Measurements from ENCODE around the gene BICC1. TPM values are rescaled to one million over a fixed set of nuclear protein-coding genes. Genes with fewer than 3 reads are reported as not detected.

The BICC1 gene
- total RNA-seq, 4 donors from 2014 or later, result 28.8 to 39.0 (median 30.5) TPM

DNA sequence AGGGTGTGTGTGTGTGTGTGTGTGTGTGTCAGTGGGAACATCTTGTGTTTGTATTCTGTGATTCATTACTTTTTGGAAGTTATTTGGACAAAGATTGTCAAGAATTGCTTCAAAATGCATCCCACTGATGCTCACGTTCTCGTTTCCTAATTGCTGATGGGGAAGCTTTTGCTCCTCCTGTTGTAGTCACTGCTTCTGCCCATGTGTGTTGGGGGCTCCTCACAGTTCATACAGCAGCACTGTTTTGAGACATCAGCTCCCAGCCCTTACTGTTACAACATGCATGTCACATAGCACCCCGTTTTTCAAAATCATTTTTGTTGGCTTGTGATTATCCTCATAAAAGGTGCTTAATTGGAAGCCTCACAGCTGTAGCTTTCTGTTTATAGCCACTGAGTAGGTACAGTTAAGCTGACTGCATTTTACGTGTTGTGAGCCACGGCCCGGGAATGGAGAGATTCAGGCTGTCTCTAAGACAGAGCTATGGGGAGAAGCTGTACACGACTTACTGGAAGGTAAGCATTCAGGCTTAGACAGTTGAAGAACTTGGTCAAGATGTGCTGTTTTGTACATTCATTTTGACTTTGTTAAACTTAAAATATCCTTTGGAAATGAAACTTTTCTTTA, 87.4 kb downstream of the BICC1 start:
- Histone ChIP-seq H3K36me3 (no peaks in the 10 kb centered on the region), H3K27me3 (no peaks in the 10 kb centered on the region), H3K9me3 (peaks cover 0 to 26% (median 2%) of the 10 kb centered on the region in 4 donors), H3K27ac (no peak overlapping the region), H3K4me3 (no peak overlapping the region), H3K4me1 (no peaks in the 10 kb centered on the region)
- WGBS, 2 donors, result 76 to 86% methylated on average over 7 of the region's 7 CpGs
- DNase-seq (ENCODE audit: low spot score in 2 of 2), result no peak
- no peak for TF ChIP-seq EP300 (IDR thresholded peaks at IDR 0.05)

DNA sequence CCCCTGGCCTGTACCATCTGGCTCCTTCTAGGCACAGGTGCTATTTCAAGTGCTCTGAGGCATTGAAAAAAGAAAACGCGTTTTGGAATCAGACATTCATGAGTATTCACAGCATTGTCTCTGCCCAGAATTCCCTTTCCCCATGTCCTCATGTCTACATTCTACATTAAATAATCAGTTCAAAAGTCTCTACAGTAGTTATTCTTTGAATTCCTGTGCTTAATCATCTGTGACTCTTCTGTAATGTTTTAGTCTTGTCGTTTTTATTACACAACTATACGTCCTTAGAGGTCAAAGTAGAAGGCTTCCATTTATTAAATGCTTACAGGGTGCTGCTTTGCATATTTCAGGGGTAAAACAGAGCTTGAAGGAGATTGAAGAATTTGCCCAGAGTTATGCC, 95.7 kb downstream of the BICC1 start:
- Histone ChIP-seq H3K36me3 (peaks cover 0 to 4% (median 0%) of the 10 kb centered on the region in 3 donors), H3K27me3 (no peaks in the 10 kb centered on the region), H3K4me1 (peaks cover 0 to 14% (median 0%) of the 10 kb centered on the region in 4 donors), H3K9me3 (no peaks in the 10 kb centered on the region), H3K27ac (no peak overlapping the region), H3K4me3 (no peak overlapping the region)
- DNase-seq (ENCODE audit: low spot score in 2 of 2), result no peak
- 52 to 60% methylated on average over 4 of the region's 4 CpGs for WGBS, 2 donors
- TF ChIP-seq, protein P1, sequence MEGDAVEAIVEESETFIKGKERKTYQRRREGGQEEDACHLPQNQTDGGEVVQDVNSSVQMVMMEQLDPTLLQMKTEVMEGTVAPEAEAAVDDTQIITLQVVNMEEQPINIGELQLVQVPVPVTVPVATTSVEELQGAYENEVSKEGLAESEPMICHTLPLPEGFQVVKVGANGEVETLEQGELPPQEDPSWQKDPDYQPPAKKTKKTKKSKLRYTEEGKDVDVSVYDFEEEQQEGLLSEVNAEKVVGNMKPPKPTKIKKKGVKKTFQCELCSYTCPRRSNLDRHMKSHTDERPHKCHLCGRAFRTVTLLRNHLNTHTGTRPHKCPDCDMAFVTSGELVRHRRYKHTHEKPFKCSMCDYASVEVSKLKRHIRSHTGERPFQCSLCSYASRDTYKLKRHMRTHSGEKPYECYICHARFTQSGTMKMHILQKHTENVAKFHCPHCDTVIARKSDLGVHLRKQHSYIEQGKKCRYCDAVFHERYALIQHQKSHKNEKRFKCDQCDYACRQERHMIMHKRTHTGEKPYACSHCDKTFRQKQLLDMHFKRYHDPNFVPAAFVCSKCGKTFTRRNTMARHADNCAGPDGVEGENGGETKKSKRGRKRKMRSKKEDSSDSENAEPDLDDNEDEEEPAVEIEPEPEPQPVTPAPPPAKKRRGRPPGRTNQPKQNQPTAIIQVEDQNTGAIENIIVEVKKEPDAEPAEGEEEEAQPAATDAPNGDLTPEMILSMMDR (IDR thresholded peaks at IDR 0.05), result no peak
- TF ChIP-seq POLR2A (IDR thresholded peaks at IDR 0.05) (no peak), EP300 (IDR thresholded peaks at IDR 0.05) (no peak)

DNA sequence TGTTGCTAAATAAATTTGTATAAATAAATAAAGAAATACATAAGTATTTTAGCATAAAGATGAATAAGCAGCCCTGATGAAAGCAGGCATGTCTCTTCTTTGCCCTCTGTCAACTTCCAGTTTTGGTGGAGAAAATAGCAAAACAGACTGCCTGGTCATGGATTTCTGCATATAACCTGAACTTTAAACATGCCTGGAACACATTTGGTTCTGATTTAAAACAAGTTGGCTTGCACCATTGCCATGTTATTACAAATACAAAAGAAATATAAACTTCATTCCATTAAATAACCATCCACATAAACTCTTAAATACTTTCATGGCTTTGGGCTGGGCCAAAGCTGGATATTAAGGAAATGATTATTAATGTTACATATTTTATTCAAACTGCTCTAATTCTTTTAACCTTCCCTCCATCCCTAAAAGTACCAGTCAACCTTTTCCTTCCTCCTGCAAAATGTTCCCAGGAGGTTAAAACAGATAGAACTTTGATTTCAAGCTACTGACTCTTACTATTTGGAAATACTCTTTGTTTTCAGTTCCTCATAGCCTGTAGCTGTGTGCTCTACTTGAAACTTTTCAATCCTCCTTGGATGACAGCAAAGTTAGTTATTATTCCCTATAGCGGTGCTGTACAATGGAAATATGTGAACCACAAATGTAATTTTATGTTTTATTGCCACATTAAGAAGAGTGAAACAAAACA, 96.3 kb downstream of the BICC1 start:
- Histone ChIP-seq H3K27me3 (no peaks in the 10 kb centered on the region), H3K27ac (no peak overlapping the region), H3K9me3 (no peaks in the 10 kb centered on the region), H3K4me1 (peaks cover 0 to 14% (median 0%) of the 10 kb centered on the region in 4 donors), H3K36me3 (peaks cover 0 to 4% (median 0%) of the 10 kb centered on the region in 3 donors), H3K4me3 (no peak overlapping the region)
- TF ChIP-seq, protein P1 (IDR thresholded peaks at IDR 0.05), result no peak
- TF ChIP-seq EP300 (IDR thresholded peaks at IDR 0.05) (no peak), POLR2A (IDR thresholded peaks at IDR 0.05) (no peak)
- no peak for DNase-seq (ENCODE audit: low spot score in 2 of 2)
- WGBS, 2 donors, result 65 to 73% methylated on average over 1 of the region's 1 CpG

DNA sequence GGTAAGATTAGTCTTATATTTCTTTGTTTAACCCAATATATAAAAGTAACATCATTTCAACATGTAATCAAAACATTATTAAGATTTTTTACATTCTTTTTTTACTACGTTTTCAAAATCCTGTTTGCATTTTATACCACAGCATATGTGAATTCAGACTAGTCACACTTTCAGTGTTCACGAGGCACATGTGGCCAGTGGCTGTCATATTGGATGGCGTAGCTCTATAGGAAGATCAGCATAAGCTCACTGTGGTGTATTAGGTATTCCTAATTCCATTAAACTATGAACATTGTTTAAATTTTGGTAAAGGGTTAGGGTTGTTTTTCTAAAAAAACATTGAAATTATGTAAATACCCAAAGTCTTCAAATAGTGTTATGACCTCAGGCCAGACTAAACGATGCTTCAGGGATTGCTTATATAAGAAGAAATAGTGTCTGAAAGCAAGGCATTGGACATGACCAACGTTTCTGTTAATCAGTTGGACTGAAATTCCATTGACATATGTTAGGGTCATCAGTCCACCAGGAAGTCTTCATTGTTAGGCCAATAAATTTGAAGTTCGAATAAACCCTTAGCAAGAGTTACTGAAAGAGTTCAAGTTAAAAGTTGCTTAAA, 97.0 kb downstream of the BICC1 start:
- Histone ChIP-seq H3K9me3 (no peaks in the 10 kb centered on the region), H3K4me1 (peaks cover 0 to 14% (median 0%) of the 10 kb centered on the region in 4 donors), H3K27me3 (no peaks in the 10 kb centered on the region), H3K4me3 (no peak overlapping the region), H3K36me3 (peaks cover 0 to 4% (median 0%) of the 10 kb centered on the region in 3 donors), H3K27ac (no peak overlapping the region)
- TF ChIP-seq POLR2A (IDR thresholded peaks at IDR 0.05), result no peak
- no peak for TF ChIP-seq EP300 (IDR thresholded peaks at IDR 0.05)
- TF ChIP-seq, protein P1 (IDR thresholded peaks at IDR 0.05), result no peak
- 53 to 62% methylated on average over 6 of the region's 6 CpGs for WGBS, 2 donors
- no peak for DNase-seq (ENCODE audit: low spot score in 2 of 2)

DNA sequence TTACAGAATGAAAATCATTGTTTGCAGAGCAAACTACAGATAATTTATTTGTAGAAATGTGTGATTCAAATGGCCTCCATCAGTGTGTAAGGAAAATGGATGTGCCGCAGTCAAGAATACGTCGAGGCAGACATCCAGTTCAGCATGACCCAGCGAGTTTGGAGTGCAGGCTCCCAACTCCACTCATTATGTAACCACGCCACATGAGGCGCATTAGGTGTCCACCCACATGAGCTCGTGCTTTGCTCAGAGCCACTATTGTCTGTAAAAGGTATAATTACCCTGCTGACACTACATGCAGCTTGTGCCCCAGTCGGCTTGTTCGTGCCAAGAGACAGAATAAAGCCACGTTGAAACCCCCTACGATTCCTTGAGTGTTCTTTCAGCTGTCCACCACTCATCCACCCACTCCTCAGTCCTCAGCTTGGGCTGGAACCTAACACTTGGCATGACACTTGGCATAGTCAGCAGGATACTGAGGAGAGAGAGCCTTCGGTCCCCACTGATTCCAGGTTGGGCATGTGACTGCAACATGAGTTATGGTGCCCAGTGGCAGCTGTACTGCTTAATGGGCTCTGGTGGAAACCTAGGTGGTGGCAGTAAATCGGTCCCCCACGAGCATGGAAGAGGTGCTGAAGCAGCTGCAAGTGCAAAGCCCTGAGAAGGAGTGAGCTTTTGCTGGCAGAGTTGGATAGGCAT, 102.7 kb downstream of the BICC1 start:
- Histone ChIP-seq H3K9me3 (no peaks in the 10 kb centered on the region), H3K4me3 (no peak overlapping the region), H3K36me3 (peaks cover 0 to 4% (median 0%) of the 10 kb centered on the region in 3 donors), H3K4me1 (peaks cover 0 to 16% (median 0%) of the 10 kb centered on the region in 4 donors), H3K27me3 (no peaks in the 10 kb centered on the region), H3K27ac (no peak overlapping the region)
- TF ChIP-seq, protein P1 (IDR thresholded peaks at IDR 0.05), result no peak
- no peak for TF ChIP-seq POLR2A (IDR thresholded peaks at IDR 0.05)
- TF ChIP-seq EP300 (IDR thresholded peaks at IDR 0.05), result no peak
- 80 to 82% methylated on average over 14 of the region's 14 CpGs for WGBS, 2 donors
- DNase-seq (ENCODE audit: low spot score in 2 of 2), result no peak
